HG03432 (cell line): ENCODE measurements around the gene DDO.
"Not testable (repeated sequence)": the region's sequence is repeated elsewhere in the genome, so short reads cannot be mapped to it uniquely, and the experiment has no call there.

Experiments used
- ATAC-seq: cut with Tn5 transposase; IDR thresholded peaks from one replicate; pipeline ENCODE4 v1.9.1; 2021; ENCODE audit warnings: mild to moderate bottlenecking, moderate library complexity; ENCODE audit not compliant: unreplicated experiment

Gene DDO

DNA sequence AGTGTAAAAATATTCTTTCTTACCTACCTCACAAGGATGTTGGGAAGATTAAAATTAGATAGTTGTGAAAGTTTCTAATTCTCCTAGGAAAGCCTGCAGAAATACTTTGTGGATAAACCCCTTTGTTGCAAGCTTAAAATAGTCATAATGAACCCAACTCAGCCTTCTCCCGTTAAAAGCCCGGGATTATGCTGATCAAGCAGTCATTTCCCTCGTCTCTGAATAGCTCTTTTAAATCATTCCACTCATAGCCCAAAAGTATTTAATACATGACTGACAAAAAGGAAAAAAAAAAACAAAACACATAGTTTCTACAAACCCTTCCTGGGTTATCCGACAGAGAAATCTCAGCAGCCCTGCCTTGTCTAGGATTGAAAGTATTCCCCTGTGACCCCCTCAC, 46.3 kb downstream of the DDO start:
- no peak for ATAC-seq

DNA sequence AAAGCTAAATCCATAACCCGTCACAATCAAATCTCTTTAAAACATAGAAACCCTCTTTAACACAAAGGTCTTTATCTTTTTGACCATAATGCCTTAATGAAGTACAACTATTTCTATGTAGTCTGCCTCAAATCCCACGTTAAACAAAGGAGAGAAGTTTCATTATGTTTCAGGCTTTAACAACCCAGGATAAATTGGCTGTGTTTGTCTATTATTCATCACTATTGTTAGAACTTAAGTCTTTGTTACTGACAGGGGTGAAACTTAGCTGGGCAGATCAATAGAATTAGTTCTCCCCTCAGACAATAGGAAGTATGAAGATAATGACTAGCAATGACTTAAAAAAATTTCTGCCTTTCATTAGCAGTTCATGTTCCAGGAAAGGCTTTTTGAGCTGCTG, 47.1 kb downstream of the DDO start:
- ATAC-seq = no peak

DNA sequence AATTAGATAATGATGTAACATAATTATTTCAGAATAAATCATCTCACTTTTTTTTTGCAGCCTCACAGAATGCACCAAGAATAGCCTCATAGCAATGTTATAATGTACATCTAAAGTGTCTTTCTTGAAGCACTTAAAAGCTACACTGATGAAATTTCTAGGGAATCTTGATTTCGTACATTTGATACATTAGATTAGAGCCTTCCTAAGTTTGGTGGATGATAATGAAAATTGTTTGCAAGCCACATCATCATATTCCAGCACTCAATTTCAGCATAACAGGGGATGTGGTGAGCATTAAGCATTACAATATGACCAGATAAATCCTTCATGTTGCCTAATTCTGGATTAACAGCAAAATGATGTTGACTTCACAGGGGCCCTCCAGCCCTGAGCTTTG, 47.5 kb downstream of the DDO start:
- ATAC-seq = no peak

DNA sequence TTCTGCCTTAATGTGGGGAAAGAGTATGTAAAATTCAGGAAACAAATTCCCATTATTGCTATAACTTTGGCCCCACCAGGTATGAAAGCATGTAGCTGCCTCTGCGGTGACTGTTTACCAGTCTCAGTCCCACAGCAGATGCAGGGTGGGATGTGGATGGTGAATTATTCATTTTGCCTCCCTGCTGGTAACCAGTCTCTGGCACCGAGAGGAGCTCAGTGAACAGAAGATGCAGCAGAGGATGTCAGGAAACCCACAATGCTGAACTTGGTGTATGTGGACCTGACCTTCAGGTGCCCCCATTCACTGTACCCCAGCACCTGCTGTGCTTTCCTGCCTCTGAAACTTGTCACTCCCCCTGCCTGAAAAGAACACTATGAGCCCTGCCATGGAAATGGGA, 48.4 kb downstream of the DDO start:
- ATAC-seq = no peak

DNA sequence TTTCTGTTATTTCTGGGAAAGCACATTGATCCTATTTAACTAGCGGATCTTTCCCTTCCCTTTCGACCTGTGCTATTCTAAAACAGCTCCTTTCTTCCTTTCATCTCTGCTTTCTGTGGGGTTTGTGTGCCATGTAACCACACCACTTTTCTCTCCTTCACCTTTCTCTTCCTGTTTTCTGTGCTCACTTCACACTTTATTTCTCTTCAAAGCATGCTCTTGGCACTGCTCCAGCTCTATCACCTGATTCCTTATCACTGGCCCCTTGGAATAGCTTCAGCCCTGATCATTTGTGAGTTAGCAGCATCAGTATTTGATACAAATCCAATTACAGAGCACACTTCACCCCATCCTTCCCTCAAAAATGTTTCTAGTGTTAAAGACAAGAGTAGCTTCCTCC, 49.1 kb downstream of the DDO start:
- no peak for ATAC-seq

DNA sequence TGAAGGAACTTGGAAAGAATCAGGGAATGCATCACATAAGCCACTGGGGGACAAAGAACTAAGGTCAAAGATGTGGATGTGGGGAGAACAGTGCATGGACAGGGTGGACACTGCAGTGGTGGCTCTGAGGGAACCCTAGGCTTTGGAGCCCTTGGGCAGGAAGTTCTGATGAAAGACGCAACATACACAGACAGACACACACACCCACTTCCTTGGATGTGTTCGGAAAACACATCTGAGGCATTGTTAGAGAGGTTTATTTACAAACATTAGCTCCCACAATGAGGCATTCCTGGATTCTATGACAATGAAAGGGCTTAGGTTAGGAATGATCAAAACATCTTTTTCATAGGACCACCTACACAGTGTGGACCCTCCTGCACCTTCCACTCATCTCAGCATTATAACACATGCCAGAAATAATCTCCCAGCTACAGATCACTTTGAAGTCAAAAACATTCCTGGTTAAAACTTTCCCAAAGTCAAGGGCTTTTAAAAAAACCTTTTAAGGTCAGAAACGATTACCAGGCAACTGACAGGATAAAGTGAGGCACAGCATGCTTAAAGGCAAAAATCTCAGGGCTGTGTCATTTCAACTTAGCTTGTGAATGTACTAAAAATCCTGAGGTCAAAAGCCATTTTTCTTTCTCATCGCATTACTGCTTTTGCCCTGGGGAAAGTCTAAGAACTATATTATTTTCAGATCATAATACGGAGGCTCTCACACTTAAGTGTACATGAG, 50.8 kb downstream of the DDO start:
- no peak for ATAC-seq

DNA sequence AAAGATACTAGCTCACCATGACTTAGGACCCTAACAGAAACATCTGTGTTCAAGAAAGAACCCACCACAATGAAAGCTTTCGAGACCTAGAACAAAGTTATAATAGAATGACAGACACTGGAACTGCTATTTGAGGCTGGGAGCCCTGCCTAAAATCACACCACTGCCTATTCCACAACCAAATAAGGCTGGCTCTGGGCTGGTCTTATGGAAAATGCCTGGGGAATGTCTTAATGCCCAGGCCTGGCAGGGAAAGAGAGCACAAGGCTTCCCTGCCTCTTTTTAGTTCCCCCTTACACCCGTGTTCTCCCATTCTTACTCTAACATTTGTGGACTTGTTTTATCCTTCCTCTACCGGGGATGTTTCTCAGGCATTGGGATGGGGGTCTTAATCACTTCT, 51.6 kb downstream of the DDO start:
- ATAC-seq = no peak

DNA sequence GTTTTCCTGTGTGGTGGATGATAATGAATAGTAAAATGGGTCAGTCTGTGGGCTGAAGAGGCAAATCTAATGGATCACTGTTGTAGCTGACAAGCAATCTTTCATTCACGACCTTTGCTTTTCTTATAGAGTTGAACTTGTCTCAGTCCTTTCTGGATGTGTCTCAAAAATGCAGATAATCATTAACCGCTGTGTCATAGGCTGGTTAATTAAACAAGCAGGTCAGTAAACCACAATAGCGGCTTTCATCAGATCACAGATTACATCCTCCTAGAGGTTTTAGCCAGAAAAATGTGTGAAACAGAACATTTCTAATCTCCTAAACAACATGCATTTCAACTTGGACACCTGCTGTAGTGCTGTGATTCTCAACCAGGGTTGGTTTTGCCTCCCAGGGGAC, 54.7 kb downstream of the DDO start:
- no peak for ATAC-seq

DNA sequence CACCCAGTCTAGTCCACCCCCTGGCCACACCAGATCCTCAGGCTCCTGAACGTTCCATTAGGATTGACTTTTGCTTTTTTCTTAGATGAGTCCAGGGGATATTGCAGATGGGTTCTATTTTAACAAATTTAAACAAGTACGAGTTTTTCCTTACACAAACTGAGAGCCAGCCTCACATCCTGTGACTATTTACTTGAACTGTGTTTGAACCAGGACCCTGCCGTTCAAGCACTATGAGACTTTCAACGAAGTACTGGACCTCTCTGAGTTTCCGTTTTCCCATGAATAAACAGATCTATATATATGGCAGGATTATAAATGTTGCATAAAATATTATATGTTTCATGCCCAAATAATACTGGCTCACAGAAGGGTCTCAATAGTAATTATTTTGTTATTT, 55.8 kb downstream of the DDO start:
- ATAC-seq = no peak

DNA sequence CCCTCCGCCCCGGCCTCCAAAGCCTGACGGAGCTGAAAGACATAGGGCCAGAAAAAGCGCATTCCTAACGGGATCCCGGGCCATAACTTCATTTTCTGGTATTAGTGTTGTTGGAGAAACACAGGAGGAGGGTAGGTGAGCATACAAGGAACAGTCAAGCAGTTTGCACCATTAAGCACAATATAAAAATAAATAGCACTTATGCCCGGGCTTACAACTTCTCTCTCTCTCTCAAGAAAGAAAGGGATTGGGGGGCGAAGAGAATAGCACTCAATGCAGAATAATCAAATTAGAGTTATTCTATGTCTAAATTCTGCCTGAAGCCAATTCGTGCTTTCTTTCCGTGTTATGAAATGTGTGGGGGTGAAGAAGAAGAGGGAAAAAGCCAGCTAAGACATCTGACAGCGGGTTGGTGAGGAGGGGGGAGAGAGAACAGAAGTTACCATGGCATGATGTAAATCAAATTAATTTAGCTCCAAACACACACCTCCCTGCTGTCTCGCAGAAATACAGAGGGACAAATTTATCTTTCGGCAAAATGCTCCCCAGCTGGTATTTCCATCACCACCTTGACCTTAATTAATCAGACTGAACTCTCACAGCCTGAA, 56.7 kb downstream of the DDO start:
- ATAC-seq = no peak

DNA sequence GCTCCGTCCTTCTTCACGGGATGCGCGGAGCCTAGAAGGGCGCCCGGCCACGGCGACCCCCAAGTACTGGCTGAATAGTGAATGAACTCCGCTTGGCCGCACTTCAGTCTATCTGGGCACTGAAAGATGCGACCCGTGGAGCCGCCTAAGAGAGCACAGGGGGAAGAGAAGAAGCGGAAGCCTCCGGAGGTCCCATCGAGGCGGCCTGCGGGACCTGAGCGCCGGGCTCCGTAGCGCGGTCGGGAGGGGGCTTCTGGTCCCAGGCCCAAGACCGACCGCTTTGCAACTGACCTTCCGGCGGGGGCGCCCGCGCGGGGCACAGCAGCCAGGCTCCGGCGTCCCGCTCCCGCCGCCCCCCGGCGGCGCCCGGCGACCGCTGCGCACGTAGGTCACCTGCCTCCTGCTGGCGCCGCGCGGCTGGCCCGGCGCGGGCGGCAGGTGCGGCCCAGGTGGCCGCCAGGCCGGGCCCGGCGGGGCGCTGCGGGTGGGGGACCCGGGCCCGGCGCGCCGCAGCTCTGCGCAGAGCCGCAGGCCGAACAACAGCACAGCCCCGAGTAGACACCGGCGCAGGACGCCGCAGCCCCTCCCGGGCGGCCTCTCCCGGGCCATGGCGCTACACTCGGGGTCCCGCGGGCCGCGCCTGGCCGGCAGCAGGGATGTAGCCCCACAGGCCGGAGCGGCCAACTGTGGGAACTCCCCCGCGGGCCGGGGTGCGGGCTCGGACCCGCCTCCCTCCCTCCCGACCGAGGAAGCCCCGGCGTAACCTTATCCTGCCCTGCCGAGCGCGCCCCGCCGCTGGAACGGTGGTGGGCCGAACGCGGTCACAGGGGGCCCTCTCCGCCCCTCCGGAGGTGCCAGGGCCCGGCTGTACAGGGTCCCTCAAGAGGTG, 57.5 kb downstream of the DDO start, which contains the start of gene METTL24:
Gene METTL24, minus strand, starts transcription at position 686 of the 889 bp plus-strand sequence. Its CDS starts 77 bp downstream, at position 609.
- ATAC-seq = no peak

DNA sequence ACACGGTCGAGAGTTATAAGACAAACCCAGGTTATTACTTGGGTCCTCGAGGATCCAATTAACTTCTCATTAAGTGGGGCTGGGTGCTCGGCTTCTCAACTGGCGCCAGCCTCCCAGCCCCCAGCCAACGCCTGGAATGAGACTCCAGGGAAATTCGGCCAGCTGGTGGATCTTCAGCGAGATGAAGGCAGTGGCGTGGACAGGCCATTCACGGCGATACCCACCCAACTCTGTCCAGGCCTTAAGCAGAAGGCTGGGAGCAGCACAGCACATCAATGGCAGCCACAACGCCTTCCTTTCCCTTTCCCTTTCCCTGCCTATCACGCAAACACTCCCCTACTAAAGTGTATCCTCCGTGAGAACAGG, 58.1 kb downstream of the DDO start:
- ATAC-seq = no peak

DNA sequence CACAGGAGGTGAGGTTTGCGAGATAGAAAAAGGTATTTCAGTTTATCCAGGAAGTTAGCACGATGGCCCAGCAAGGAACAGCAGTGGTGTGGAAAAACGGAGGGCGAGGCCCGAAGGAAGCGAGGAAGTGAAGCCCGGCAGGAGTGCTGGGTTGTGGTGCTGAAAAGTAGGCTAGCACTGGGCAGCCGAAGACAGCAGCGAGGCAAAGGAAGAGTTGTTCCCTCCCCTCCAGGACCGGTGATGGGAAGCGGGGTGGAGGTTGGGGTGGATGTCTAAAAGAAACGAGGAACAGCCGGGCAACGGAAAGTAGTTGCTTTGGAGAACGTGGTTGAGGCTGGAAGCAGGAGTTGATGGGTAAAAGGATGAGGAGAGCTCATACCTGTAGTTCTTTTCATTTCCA, 58.6 kb downstream of the DDO start:
- ATAC-seq = no peak

DNA sequence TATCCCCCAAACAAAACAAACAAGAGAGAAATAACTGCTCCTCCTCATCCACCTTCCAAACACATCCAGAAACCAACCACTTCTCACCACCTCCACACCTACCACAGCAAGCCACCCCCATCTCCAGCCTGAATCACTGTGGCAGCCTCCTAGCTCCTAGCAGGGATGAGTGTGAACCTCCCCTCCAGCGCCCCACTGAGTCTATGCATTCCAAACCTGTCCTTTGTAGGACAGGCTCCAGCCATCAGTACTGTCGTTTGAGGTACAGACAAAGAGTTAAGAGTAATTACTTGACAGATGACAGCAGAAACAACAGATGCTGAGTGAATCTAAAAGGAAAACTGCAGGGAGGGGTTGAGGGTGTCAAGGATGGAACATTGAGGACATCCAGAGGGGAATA, 59.6 kb downstream of the DDO start:
- no peak for ATAC-seq

DNA sequence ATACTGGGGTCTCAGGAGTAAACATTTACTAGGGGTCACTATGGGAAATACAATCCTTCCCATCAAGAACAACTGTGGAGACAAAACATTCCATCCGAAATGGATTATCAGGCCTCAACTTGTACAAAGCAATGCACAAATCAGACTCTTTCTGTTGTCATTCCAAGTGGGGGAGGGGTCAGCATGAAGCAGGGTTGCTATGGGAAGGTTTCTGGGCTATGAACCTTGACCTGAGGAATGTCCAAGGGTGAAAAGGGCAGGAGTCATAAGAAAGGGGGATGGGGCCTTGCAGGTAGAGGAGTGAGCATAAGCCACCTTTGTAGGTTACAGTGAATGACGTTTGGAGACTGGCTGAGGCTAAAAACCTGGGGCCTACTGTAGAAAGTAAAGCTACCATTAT, 60.4 kb downstream of the DDO start:
- no peak for ATAC-seq

DNA sequence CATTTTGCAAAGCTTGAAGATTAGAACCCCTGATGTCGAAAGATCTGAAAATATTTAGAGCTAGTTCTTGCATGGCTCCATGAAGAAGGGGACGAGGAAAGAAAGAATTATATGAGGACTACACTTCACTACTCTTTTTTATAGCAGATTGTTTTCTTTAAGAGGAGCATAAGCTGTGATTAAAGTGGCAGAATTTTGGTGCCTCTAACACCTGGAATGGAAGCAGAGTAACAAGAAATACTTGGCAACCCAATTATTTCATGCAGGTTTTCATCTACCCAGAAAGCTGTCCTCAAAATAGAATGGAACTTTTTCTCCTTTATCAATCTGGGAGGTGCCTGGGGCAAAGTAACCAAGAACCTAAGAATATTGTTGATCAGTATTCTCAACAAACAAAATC, 61.2 kb downstream of the DDO start:
- ATAC-seq = no peak

DNA sequence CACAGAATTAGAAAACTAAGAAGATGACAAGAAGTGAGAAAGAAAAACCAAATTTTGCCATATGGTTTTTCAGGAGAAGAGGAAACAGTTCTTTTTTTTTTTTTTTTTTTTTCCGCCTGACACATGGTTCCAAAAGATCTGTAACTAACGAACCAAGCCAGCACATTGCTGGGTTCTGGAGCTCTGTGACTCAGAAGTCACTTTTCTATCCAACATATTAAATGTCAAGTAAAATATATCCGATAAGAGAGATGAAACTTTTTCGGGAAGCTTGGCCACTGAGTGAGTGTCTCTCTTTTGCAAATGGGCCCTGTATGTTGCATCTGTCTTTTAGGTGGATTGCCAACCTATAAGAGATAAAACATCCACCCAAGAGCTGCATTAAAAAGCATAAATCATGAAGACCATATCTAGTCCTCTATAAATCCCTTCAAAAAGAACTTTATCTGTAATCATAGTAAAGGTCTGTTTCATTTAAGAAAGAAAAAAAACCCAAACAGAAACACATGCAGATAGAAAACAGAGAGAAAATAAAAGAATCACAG, 61.8 kb downstream of the DDO start:
- no peak for ATAC-seq

DNA sequence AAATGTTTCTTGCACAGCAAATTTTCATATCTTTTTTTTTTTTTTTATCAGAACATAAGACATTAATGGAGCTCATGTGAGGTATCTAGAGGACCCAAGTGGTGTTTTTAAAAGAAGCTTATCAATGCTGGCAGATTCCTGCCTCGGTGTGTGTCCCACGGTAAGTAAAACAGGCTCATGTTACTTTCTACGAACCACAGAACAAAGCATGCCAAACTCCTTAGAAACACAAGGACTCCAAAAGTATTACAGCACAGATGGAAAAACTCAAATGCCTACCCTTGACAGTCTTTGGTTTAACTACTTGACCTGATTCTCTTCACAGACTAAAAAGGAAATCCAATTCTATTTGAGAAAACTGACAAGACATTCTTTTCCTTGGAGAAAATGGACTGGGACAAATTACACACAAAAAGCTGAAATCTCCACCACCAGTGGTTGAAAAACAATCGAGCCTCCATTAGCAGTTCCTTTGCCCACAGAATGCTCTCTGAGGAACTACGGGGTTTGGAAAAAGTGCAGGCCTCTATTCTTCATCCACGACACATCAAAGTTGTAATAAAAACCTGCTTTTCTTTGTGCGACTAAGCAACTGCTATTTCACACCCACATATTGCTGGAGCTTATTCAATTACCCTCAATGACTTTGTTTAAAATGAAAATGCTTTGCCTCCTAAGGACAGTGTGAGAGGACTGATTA, 62.7 kb downstream of the DDO start:
- no peak for ATAC-seq

DNA sequence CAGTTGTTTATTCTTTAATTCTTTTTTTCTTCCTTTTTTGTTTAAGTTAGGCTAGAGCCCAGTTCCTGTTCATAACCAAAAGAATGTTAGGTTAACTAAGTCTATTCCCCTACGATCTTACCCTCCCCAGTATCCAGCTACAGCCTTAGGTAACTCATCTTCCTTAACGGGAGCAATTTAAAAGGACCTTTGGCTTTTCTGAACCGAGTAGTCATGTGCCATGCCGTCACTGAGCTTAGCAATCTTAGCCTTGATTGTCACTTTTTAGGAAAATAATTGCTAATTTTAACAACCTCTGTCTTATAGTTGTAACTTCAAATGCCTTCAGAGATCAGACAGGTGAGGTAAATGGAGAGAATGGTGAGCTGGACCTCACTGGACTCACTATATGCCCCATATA, 63.4 kb downstream of the DDO start:
- no peak for ATAC-seq

DNA sequence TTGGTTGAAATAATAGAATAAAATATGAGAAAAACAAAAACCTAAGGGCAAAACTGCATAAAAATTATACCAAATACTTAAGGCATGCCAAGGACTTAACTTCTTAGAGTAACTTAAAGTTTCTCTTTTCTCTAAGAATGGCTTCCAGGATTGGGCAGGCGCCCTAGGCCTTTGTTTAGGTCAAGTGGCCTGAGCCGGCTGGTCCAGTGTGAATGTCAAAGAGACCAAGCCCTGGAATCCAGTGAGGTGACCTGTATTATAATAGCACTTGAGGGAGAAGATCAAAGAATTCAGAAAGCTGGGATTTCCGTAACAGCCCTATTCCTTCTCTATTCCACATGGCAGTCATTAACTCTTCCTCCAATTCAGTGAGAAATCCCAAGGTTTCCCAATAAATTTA, 63.8 kb downstream of the DDO start:
- ATAC-seq = no peak

DNA sequence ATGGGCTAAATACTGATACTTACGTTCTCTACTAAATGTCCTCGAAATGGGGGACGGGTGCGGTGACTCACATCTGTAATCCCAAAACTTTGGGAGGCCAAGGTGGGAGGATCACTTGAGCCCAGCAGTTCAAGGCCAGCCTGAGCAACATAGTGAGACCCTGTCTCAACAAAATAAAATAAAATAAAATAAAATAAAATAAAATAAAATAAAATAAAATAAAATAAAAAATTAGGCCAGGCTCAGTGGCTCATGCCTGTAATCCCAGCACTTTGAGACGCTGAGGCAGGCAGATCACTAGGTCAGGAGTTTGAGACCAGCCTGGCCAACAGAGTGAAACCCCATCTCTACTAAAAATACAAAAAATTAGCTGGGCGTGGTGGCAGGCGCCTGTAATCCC, 64.8 kb downstream of the DDO start:
- not testable (repeated sequence) for ATAC-seq
